Measurements from ENCODE around the gene DRAP1.
"Not testable (repeated sequence)": the region's sequence is repeated elsewhere in the genome, so short reads cannot be mapped to it uniquely, and the experiment has no call there.

The DRAP1 gene

GRCh38 chr11:65931773-65932557 is 12.7 kb downstream of the DRAP1 start:
- no peak for DNase-seq (ENCODE audit: low read depth)

- DNase-seq (ENCODE audit: low read depth), result no peak
Measured at GRCh38 chr11:65932558-65932919, 13.3 kb downstream of the DRAP1 start.

DNA sequence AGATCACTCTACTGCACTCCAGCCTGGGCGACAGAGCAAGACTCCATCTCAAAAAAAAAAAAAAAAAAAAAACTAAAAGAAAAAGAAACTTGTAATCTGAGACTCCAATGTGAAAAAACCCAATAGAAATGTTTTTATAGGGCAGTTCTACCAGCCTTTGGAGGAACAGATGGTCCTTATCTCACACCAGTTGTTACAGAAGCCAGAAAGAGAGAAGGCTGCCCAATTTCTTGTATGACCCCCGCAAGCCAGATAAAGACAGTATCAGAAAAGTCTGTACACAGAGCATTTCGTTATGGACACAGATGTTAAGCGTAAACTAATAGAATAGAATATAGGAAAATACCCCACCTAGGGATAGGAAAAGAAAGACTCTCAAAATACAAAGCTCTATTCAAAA is 14.8 kb downstream of the DRAP1 start:
- DNase-seq (ENCODE audit: low read depth), result no peak

- no peak for DNase-seq (ENCODE audit: low read depth)
Measured at GRCh38 chr11:65937766-65938165, 18.5 kb downstream of the DRAP1 start.

DNA sequence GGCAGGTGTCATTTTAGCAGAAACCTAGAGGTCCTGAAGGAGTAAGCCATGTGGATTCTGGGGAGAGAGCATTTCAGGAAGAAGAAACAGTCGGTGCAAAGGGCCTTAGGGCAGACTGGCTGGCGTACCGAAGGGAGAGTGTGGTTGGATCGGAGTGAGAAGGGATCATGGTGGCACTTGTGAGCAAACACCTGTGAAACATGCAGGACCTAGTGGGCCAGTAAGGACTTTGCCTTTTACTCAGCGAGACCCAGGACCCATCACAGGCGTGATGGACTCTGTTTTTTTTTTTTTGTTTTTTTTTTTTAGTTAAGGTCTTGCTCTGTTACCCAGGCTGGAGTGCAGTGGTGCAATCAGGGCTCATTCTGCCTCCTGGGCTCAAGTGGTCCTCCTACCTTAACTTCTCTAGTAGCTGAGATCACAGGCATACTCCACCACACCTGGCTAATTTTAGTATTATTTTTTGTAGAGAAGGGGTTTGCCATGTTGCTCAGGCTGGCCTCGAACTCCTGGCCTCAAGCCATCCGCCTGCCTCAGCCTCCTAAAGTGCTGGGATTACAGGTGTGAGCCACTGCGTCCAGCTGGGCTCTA is 22.6 kb downstream of the DRAP1 start:
- DNase-seq (ENCODE audit: low read depth), result no peak

DNA sequence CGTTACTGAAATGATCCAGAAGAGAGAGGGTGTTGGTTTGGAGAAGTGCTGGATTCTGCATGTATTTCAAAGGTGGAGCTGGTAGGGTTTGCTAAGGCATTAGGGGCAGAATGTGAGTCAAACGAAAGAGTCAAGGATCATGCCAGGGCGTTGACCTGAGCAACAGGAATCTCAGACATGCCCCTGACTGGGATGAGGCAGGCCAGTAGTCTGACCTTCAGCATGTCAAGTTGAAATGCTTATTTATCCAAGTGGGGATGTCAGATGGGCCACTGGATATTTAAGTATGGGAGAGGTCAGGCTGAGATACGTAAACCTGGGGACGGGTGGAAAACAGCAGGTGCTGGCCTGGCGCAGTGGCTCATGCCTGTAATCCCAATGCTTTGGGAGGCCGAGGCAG is 23.3 kb downstream of the DRAP1 start:
- no peak for DNase-seq (ENCODE audit: low read depth)

DNA sequence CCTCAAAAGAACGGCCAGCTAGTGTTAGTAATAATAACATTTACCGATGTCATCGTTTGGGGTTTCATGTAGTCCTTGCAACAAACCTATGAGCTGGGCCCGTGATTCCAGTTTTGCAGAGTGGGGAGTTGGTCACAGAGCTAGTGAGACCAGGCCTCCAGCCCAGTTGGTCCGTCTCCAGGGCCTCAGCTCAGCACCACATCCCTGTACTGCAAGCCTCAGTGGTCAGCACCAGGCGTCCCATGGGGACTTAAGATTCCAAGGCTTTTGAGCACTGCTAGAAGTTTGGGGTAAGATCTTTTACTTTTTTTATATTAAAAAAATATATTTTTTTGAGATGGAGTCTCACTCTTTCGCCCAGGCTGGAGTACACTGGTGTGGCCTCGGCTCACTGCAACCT is 25.0 kb downstream of the DRAP1 start:
- no peak for DNase-seq (ENCODE audit: low read depth)

DNA sequence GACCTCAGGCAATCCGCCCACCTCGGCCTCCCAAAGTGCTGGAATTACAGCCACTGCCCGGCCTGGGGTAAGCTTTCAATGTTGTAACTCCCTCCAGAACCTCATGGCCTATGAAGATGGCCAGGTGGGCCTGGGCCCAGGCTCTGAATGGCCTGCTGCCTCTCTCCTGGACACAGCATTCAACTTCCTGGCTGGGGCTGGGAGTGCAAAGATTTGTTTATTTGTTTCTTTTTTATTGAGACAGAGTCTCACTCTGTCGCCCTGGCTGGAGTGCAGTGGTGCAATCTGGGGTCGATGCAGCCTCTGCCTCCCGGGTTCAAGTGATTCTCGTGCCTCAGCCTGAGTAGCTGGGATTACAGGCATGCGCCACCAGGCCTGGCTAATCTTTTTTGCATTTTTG is 25.5 kb downstream of the DRAP1 start:
- no peak for DNase-seq (ENCODE audit: low read depth)

GRCh38 chr11:65945430-65945911 is 26.2 kb downstream of the DRAP1 start, which contains the start of gene TSGA10IP:
Gene TSGA10IP, plus strand, starts transcription at chr11:65945480. Its CDS starts 196 bp downstream, at chr11:65945676.
- DNase-seq (ENCODE audit: low read depth), result no peak

- DNase-seq (ENCODE audit: low read depth), result no peak
Measured at GRCh38 chr11:65945941-65946558, 26.8 kb downstream of the DRAP1 start.

DNA sequence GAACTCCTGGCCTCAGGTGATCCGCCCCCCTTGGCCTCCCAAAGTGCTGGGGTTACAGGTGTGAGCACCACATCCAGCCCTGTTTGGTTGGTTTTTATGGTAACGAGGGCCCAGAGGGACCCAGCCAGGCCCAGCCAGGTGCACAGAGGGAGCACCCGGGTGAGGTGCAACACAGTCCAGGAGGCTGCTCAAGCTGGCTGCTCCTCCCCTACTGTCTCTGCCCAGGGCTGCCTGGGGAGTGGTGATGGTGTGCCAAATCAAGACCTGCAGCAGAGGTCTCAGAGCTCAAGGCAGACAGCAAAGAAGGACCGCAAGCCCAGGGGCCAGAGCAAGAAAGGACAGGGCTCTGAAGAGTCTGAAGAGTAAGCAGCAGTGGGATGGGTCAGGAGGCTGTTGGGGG is 27.4 kb downstream of the DRAP1 start:
- DNase-seq (ENCODE audit: low read depth), result no peak

- no peak for DNase-seq (ENCODE audit: low read depth)
Measured at GRCh38 chr11:65947133-65947532, 27.9 kb downstream of the DRAP1 start.

GRCh38 chr11:65947603-65948125 is 28.4 kb downstream of the DRAP1 start:
- DNase-seq (ENCODE audit: low read depth), result no peak

- not testable (repeated sequence) for DNase-seq (ENCODE audit: low read depth)
Measured at GRCh38 chr11:65950711-65951110, 31.5 kb downstream of the DRAP1 start.

DNA sequence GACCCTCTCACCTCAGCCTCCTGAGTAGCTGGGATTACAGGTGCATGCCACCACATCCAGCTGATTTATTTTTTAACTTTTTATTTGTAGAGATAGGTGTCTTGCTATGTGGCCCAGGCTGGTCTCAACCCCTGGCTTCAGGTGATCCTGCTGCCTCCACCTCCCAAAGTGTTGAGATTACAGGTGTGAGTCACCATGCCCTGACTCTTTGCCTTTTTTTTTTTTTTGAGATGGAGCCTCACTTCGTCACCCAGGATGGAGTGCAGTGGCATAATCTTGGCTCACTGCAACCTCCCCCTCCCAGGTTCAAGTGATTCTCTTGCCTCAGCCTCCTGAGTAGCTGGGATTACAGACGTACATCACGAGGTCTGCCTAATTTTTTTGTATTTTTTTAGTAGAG is 32.4 kb downstream of the DRAP1 start:
- not testable (repeated sequence) for DNase-seq (ENCODE audit: low read depth)

DNA sequence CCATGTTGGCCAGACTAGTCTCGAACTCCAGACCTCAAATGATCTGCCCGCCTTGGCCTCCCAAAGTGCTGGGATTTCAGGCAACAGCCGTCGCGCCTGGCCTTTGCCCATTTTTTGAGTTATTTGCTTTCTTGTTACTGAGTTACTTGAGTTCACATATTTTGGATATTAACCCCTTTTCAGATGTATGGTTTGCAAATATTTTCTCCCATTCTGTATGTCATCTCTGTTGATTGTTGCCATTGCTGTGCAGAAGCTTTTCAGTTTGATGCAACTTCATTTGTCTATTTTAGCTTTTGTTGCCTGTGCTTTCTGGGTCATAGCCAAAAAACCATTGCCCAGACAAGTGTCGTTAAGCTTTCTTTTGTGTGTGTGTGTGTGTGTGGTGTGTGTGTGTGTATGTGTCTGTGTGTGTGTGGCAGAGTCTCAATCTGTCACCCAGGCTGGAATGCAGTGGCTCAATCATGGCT is 32.9 kb downstream of the DRAP1 start:
- DNase-seq (ENCODE audit: low read depth), result no peak

DNA sequence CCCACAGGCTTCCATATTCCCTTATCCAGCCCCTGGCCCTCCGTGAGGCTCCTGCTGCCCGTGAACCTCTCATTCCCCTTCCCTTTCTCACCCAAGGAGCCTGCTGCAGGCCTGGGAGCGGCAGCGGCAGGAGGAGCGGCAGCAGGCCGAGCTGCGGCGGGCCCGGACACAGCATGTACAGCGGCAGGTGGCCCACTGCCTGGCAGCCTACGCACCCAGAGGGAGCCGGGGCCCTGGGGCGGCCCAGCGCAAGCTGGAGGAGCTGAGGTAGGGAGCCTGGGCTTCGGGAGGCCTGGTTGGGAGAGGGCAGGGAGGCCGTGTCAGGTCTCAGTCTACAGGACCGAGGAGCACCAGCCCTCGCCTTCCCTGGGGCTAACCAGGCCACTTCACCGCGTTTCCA is 34.2 kb downstream of the DRAP1 start:
- DNase-seq (ENCODE audit: low read depth), result no peak

- DNase-seq (ENCODE audit: low read depth), result no peak
Measured at GRCh38 chr11:65954771-65955170, 35.5 kb downstream of the DRAP1 start.

DNA sequence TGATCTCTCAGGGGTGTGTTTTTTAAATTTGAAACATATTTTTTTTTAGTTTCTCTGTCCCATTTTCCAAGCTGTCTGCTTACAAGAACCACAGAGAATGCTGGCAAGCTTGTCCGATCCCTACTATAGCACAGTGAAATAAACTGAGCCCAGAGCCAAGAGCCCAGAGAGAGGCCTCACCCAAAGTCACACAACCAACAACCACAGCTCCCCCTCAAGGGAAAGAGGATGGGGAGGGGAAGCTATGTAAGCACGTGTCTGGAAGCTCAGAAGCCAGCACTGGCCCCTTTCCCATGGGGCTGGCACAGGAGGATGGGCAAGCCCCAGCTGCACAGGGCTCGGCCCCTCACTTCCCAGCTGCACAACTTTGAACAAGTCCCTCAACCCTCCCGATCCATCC is 39.1 kb downstream of the DRAP1 start:
- DNase-seq (ENCODE audit: low read depth), result no peak

DNA sequence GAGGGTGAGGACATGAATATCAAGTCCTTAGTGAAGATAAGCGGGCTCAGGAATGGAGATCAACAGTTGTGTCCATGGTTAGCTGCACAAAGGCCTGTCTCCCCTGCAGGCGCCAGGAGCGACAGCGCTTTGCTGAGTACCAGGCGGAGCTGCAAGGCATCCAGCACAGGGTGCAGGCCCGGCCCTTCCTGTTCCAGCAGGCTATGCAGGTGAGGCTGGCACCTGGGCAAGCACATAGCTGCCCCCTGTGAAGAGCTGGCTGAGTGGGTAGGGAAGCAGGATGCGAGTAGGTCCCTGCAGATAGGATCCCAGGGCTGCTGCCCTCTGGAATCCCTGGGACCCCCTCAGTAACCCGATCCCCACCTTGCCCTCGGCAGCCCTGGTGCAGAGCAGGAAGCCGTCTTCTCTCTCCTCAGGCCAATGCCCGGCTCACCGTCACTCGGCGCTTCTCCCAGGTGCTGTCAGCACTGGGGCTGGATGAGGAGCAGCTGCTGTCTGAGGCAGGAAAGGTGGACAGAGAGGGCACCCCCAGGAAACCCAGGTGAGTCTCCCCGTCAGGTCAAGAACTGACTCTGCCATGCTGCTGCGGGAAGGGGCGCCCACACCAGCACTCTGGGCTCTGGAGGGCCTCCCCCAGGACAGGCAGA is 39.7 kb downstream of the DRAP1 start:
- no peak for DNase-seq (ENCODE audit: low read depth)

- no peak for DNase-seq (ENCODE audit: low read depth)
Measured at GRCh38 chr11:65960824-65961266, 41.6 kb downstream of the DRAP1 start.

Measured in fibroblast of gingiva (primary cell).